DOHH2 (cell line): Measurements from ENCODE around the gene FKBP1A.

ENCODE experiments used
- H3F3A ChIP-seq: fragments of 200-600 bp; sonication (generic), shearing (Covaris generic); 2 replicates; pipeline ENCODE4 v1.6.0; 2016; ENCODE audit warnings: antibody characterized with exemption, mild to moderate bottlenecking; ENCODE audit not compliant: control insufficient read depth, insufficient read depth
- H3K27ac ChIP-seq: fragments of 200-600 bp; sonication (generic); 2 replicates; pipeline ENCODE4 v1.5.1; 2014; ENCODE audit warnings: low read depth, mild to moderate bottlenecking, low read length, moderate library complexity
- H3K27me3 ChIP-seq: fragments of 200-600 bp; sonication (generic); 2 replicates; pipeline ENCODE4 v1.6.1; 2014; ENCODE audit warnings: mild to moderate bottlenecking, low read length, mixed read lengths; ENCODE audit not compliant: control insufficient read depth
- H3K36me3 ChIP-seq: fragments of 200-600 bp; sonication (generic); 2 replicates; pipeline ENCODE4 v1.6.1; 2014; ENCODE audit warnings: mild to moderate bottlenecking, low read length, moderate library complexity, mixed read lengths; ENCODE audit not compliant: control insufficient read depth
- H3K4me1 ChIP-seq: fragments of 200-600 bp; sonication (generic); 2 replicates; pipeline ENCODE4 v1.6.1; 2014; ENCODE audit warnings: mild to moderate bottlenecking, low read length, mixed read lengths; ENCODE audit not compliant: control insufficient read depth
- H3K4me2 ChIP-seq: fragments of 200-600 bp; sonication (generic); 2 replicates; pipeline ENCODE4 v1.6.0; 2014; ENCODE audit warnings: mild to moderate bottlenecking, low read length, moderate library complexity
- H3K4me3 ChIP-seq: fragments of 200-600 bp; sonication (generic); 2 replicates; pipeline ENCODE4 v1.5.1; 2014; ENCODE audit warnings: mild to moderate bottlenecking, low read length, mixed read lengths
- H3K79me2 ChIP-seq: fragments of 200-600 bp; sonication (generic); 2 replicates; pipeline ENCODE4 v1.6.1; 2014; ENCODE audit warnings: mild to moderate bottlenecking, low read length, mixed read lengths; ENCODE audit not compliant: control insufficient read depth
- H3K9me2 ChIP-seq: fragments of 200-600 bp; sonication (generic); replicated peaks from 2 replicates; pipeline ENCODE4 v1.6.1; 2014; ENCODE audit warnings: mild to moderate bottlenecking, low read length, mixed read lengths; ENCODE audit not compliant: control insufficient read depth
- H3K9me3 ChIP-seq: fragments of 200-600 bp; sonication (generic); 2 replicates; pipeline ENCODE4 v1.6.1; 2014; ENCODE audit warnings: antibody characterized with exemption, low read length, mixed read lengths; ENCODE audit not compliant: control insufficient read depth, insufficient read depth
- H4K20me1 ChIP-seq: fragments of 200-600 bp; sonication (generic); 2 replicates; pipeline ENCODE4 v1.6.0; 2014; ENCODE audit warnings: low read depth, mild to moderate bottlenecking, antibody characterized with exemption, low read length, moderate library complexity; ENCODE audit not compliant: control insufficient read depth, insufficient read depth
- EZH2phosphoT487 ChIP-seq: fragments of 200-600 bp; sonication (generic); IDR thresholded peaks from 2 replicates; pipeline ENCODE4 v1.6.1; 2017; ENCODE audit warnings: borderline replicate concordance, mild to moderate bottlenecking, antibody characterized with exemption, low read length, moderate library complexity, mixed read lengths
- TF ChIP-seq, protein P1 (sequence below): fragments of 200-600 bp; sonication (generic); IDR thresholded peaks from one replicate; pipeline ENCODE4 v1.5.1; 2014; ENCODE audit warnings: antibody characterized with exemption, mild to moderate bottlenecking, low read depth, low read length; ENCODE audit not compliant: poor library complexity, severe bottlenecking

FKBP1A gene

DNA sequence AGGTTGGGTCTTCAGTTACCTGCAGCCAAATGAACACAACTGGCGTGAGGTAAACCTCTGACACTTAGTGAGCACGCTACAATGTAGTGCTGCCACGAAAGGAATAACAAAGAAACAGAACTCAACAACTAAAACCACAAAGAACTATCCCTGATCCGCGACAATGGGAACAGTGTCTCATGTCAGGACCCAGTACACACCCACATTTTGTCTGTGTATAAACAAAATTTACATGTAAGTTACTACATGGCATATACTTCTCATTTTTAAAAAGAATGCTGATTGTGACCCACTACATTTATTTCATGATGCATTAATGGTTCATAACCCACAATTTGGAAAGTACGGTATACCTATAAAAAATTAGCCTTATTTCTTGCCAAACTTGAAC lies 14.1 kb downstream of the FKBP1A start:
- Histone ChIP-seq H3K4me3 (no peak overlapping the region), H4K20me1 (peaks cover 53% of the 10 kb centered on the region), H3K4me2 (no peak overlapping the region), H3F3A (no peaks in the 10 kb centered on the region), H3K27ac (no peak overlapping the region), H3K36me3 (peaks cover 65% of the 10 kb centered on the region), H3K27me3 (no peaks in the 10 kb centered on the region), H3K4me1 (peaks cover 38% of the 10 kb centered on the region), H3K79me2 (peaks cover 99% of the 10 kb centered on the region), H3K9me2 (no peaks in the 10 kb centered on the region), H3K9me3 (no peaks in the 10 kb centered on the region)
- TF ChIP-seq, protein P1, sequence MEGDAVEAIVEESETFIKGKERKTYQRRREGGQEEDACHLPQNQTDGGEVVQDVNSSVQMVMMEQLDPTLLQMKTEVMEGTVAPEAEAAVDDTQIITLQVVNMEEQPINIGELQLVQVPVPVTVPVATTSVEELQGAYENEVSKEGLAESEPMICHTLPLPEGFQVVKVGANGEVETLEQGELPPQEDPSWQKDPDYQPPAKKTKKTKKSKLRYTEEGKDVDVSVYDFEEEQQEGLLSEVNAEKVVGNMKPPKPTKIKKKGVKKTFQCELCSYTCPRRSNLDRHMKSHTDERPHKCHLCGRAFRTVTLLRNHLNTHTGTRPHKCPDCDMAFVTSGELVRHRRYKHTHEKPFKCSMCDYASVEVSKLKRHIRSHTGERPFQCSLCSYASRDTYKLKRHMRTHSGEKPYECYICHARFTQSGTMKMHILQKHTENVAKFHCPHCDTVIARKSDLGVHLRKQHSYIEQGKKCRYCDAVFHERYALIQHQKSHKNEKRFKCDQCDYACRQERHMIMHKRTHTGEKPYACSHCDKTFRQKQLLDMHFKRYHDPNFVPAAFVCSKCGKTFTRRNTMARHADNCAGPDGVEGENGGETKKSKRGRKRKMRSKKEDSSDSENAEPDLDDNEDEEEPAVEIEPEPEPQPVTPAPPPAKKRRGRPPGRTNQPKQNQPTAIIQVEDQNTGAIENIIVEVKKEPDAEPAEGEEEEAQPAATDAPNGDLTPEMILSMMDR, result no peak
- TF ChIP-seq EZH2phosphoT487, result no peak

DNA sequence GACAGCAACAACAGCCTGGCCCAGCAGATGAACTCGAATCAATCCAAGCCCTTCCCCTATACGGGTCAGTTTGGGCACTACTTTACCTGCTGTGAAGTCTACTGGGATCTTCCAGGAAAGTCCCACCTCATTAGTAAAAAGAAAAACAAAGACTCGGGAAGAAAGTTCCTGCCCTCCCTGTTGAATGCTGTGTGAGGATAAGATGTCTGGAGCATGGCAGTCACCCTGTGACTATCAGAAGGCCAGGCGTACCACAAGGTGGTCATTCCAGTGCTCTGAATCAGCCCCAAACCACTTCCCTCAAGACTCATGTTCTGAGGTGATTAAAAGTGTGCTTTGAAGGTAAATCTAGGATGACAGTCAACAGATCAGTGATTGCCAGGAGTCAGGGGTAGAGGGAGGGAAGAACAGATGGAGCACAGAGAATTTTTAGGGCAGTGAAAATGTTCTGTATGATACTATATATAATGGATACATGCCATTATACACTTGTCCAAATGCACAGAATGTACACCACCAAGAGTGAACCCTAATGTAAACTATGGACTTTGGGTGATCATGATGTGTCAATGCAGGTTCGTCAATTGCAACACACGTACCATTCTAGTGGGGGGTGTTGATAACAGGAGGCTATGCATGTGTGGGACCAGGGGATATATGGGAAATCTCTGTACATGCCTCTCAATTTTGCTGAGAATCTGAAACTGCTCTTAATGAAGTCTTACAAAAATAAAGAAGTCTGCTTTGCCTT lies 14.7 kb downstream of the FKBP1A start:
- no peak overlapping the region for H3K27ac ChIP-seq
- H4K20me1 ChIP-seq, result peaks cover 56% of the 10 kb centered on the region
- no peaks in the 10 kb centered on the region for H3K9me3 ChIP-seq
- no peaks in the 10 kb centered on the region for H3K27me3 ChIP-seq
- H3K36me3 ChIP-seq, result peaks cover 68% of the 10 kb centered on the region
- no peak overlapping the region for H3K4me3 ChIP-seq
- no peak for TF ChIP-seq EZH2phosphoT487
- no peaks in the 10 kb centered on the region for H3F3A ChIP-seq
- peaks cover 97% of the 10 kb centered on the region for H3K79me2 ChIP-seq
- peaks cover 38% of the 10 kb centered on the region for H3K4me1 ChIP-seq
- H3K4me2 ChIP-seq, result no peak overlapping the region
- H3K9me2 ChIP-seq, result no peaks in the 10 kb centered on the region

DNA sequence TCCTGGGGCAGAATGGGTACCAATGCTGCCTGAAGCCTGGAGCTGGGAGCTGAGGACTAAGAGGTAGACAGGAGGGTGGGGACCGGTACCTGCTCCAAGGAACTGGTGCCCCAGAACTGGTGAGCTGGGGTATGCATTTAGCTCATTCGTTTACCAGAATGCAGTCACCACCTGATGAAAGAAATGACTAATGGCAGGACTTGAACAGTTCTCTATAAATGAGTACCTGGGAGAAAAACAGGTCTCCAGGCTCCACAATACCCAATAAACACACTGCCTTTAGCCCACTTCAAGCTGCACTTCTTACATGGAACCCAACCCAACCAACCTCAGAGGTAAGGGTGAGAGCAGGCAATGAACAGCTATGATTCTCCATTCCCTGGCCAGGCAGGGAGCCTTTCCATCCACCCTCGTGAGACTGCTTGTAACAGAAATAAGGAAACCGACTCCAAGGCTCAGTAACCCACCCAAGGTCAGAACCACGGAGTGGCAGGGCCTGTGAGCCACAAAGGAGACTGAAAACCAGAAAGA lies 15.4 kb downstream of the FKBP1A start:
- Histone ChIP-seq H3K27me3 (no peaks in the 10 kb centered on the region), H3K4me3 (no peak overlapping the region), H3K36me3 (peaks cover 65% of the 10 kb centered on the region), H3K79me2 (peaks cover 92% of the 10 kb centered on the region), H3K9me3 (no peaks in the 10 kb centered on the region), H3K4me1 (peaks cover 38% of the 10 kb centered on the region), H3F3A (no peaks in the 10 kb centered on the region), H4K20me1 (peaks cover 50% of the 10 kb centered on the region), H3K9me2 (no peaks in the 10 kb centered on the region), H3K27ac (no peak overlapping the region), H3K4me2 (peak overlapping the region; percentile 33)
- TF ChIP-seq EZH2phosphoT487, result no peak
- TF ChIP-seq, protein P1, result no peak
